Measurements from ENCODE around the gene MFSD6. TPM values are rescaled to one million over a fixed set of nuclear protein-coding genes. Genes with fewer than 3 reads are reported as not detected.

MFSD6 gene
- total and polyA plus RNA-seq, 5 donors from 2014 or later, result 24.0 to 67.1 (median 29.2) TPM

- no peak overlapping the region for H3K27ac ChIP-seq (ENCODE audit: insufficient read depth, low read length, poor library complexity, severe bottlenecking)
- H3K27me3 Mint-ChIP-seq, result no peaks in the 10 kb centered on the region
- H3K4me1 ChIP-seq (ENCODE audit: control insufficient read depth, insufficient read depth, low read length, poor library complexity, severe bottlenecking), result no peaks in the 10 kb centered on the region
- no peak for DNase-seq
- H3K9me3 Mint-ChIP-seq, result peaks cover 0 to 6% (median 2%) of the 10 kb centered on the region in 7 donors
- H3K4me1 Mint-ChIP-seq, result peaks cover 28 to 37% (median 29%) of the 10 kb centered on the region in 4 donors
- ATAC-seq (ENCODE audit: low read depth in 2 of 2), result no peak
- H3K4me3 ChIP-seq (ENCODE audit: low read depth, low read length), result no peak overlapping the region
- peaks cover 65% of the 10 kb centered on the region for H3K36me3 Mint-ChIP-seq
- peaks cover 43% of the 10 kb centered on the region for H3K36me3 ChIP-seq (ENCODE audit: control insufficient read depth, insufficient read depth, low read length)
- H3K4me3 Mint-ChIP-seq, result no peak overlapping the region
- no peaks in the 10 kb centered on the region for H3K9me3 ChIP-seq (ENCODE audit: control insufficient read depth in 2 of 2, low read length in 2 of 2)
- H3K27ac Mint-ChIP-seq, result peak overlapping the region; percentile 32 to 60 (median 49)
- H3K27me3 ChIP-seq (ENCODE audit: control insufficient read depth, insufficient read depth, low read length), result no peaks in the 10 kb centered on the region
Observed at GRCh38 chr2:190497428-190497827, 89.3 kb downstream of the MFSD6 start.

DNA sequence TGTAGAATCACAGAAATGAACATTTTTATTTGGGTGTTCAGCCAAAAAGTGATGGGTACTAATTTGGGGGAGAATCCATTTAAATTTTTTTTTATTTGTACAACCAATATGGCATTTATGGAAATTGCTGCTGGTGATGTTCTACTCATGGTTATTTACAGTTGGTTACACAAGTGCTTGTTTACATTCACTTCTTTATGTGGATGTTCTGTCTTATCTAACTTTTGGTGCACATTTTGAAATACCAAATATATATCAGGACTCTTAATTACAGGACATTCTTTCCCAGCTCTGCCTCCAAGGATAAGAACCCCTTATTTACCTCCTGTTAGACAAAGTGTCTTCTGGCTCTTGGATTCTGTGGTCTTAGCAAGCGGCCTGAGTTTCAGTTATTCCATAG is 91.1 kb downstream of the MFSD6 start:
- H3K27me3 ChIP-seq (ENCODE audit: control insufficient read depth, insufficient read depth, low read length), result no peaks in the 10 kb centered on the region
- no peaks in the 10 kb centered on the region for H3K9me3 ChIP-seq (ENCODE audit: control insufficient read depth in 2 of 2, low read length in 2 of 2)
- H3K36me3 Mint-ChIP-seq, result peaks cover 57% of the 10 kb centered on the region
- no peak overlapping the region for H3K27ac Mint-ChIP-seq
- H3K4me3 Mint-ChIP-seq, result no peak overlapping the region
- peaks cover 12 to 21% (median 19%) of the 10 kb centered on the region in 4 donors for H3K4me1 Mint-ChIP-seq
- no peaks in the 10 kb centered on the region for H3K27me3 Mint-ChIP-seq
- DNase-seq, result no peak
- H3K4me3 ChIP-seq (ENCODE audit: low read depth, low read length), result no peak overlapping the region
- peaks cover 57% of the 10 kb centered on the region for H3K36me3 ChIP-seq (ENCODE audit: control insufficient read depth, insufficient read depth, low read length)
- no peak for ATAC-seq (ENCODE audit: low read depth in 2 of 2)
- H3K4me1 ChIP-seq (ENCODE audit: control insufficient read depth, insufficient read depth, low read length, poor library complexity, severe bottlenecking), result no peaks in the 10 kb centered on the region
- peaks cover 0 to 2% (median 0%) of the 10 kb centered on the region in 7 donors for H3K9me3 Mint-ChIP-seq
- H3K27ac ChIP-seq (ENCODE audit: insufficient read depth, low read length, poor library complexity, severe bottlenecking), result no peak overlapping the region

DNA sequence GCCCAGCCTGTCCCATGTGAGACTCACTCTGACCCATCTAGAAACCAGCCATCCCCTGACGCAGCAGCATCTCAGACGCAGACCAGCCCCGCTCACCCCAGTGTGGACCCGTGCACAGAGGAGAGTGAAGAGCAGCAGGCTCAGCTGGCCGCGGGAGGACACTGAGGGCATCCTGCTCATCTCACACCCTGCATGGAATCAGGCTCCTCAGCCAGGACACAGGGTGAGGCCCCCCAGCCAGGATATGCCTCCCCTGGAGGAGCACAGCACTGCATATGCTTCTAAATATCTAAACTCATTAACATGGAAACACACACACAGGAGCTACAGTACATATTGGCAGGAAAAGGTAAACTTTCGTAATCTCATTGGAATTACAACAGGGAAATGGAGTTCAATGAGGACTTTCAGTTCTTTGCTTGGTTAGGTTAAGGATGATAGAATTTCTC is 91.9 kb downstream of the MFSD6 start:
- no peak overlapping the region for H3K4me3 ChIP-seq (ENCODE audit: low read depth, low read length)
- H3K27me3 Mint-ChIP-seq, result no peaks in the 10 kb centered on the region
- H3K4me1 ChIP-seq (ENCODE audit: control insufficient read depth, insufficient read depth, low read length, poor library complexity, severe bottlenecking), result no peaks in the 10 kb centered on the region
- peaks cover 0 to 2% (median 0%) of the 10 kb centered on the region in 7 donors for H3K9me3 Mint-ChIP-seq
- no peak overlapping the region for H3K27ac ChIP-seq (ENCODE audit: insufficient read depth, low read length, poor library complexity, severe bottlenecking)
- H3K27ac Mint-ChIP-seq, result no peak overlapping the region
- DNase-seq, result no peak
- no peaks in the 10 kb centered on the region for H3K27me3 ChIP-seq (ENCODE audit: control insufficient read depth, insufficient read depth, low read length)
- no peak overlapping the region for H3K4me3 Mint-ChIP-seq
- H3K9me3 ChIP-seq (ENCODE audit: control insufficient read depth in 2 of 2, low read length in 2 of 2), result no peaks in the 10 kb centered on the region
- peaks cover 57% of the 10 kb centered on the region for H3K36me3 Mint-ChIP-seq
- H3K4me1 Mint-ChIP-seq, result peaks cover 12 to 17% (median 12%) of the 10 kb centered on the region in 4 donors
- ATAC-seq (ENCODE audit: low read depth in 2 of 2), result no peak
- peaks cover 64% of the 10 kb centered on the region for H3K36me3 ChIP-seq (ENCODE audit: control insufficient read depth, insufficient read depth, low read length)

DNA sequence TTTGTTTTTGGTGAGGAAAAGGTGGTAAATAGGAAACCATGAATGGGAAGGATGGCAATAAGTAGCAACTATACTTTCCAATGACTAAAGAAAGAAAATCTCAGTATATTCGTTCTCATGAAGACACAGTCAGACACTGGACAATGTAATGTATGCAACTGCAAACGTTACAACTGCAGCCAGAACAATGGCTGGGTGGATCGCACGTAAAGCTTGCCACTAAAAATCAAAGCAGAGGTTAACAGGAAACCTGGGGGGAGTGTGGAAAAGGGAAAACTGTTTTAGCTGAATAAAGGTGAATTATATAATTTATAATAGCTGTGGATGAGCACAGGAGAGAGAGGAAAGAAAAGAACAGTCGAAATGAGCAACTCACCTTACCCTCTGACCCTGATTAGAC is 93.1 kb downstream of the MFSD6 start:
- DNase-seq (no peak), ATAC-seq (ENCODE audit: low read depth in 2 of 2) (no peak)
- H3K27ac Mint-ChIP-seq, result peak overlapping the region in 2 of 3 donors; percentile 19 to 70
- Histone ChIP-seq H3K4me1 (ENCODE audit: control insufficient read depth, insufficient read depth, low read length, poor library complexity, severe bottlenecking) (no peaks in the 10 kb centered on the region), H3K27me3 (ENCODE audit: control insufficient read depth, insufficient read depth, low read length) (no peaks in the 10 kb centered on the region), H3K27ac (ENCODE audit: insufficient read depth, low read length, poor library complexity, severe bottlenecking) (no peak overlapping the region), H3K36me3 (ENCODE audit: control insufficient read depth, insufficient read depth, low read length) (peaks cover 74% of the 10 kb centered on the region), H3K9me3 (ENCODE audit: control insufficient read depth in 2 of 2, low read length in 2 of 2) (no peaks in the 10 kb centered on the region), H3K4me3 (ENCODE audit: low read depth, low read length) (no peak overlapping the region)
- H3K27me3 Mint-ChIP-seq, result no peaks in the 10 kb centered on the region
- peaks cover 12 to 19% (median 13%) of the 10 kb centered on the region in 4 donors for H3K4me1 Mint-ChIP-seq
- peaks cover 57% of the 10 kb centered on the region for H3K36me3 Mint-ChIP-seq
- H3K4me3 Mint-ChIP-seq, result no peak overlapping the region
- no peaks in the 10 kb centered on the region for H3K9me3 Mint-ChIP-seq

GRCh38 chr2:190501702-190502407 is 93.7 kb downstream of the MFSD6 start:
- H3K27me3 Mint-ChIP-seq, result no peaks in the 10 kb centered on the region
- H3K9me3 Mint-ChIP-seq, result no peaks in the 10 kb centered on the region
- H3K36me3 Mint-ChIP-seq, result peaks cover 56% of the 10 kb centered on the region
- peaks cover 12 to 24% (median 13%) of the 10 kb centered on the region in 4 donors for H3K4me1 Mint-ChIP-seq
- H3K27ac Mint-ChIP-seq, result peak overlapping the region in 2 of 3 donors; percentile 14 to 79
- Histone ChIP-seq H3K4me1 (ENCODE audit: control insufficient read depth, insufficient read depth, low read length, poor library complexity, severe bottlenecking) (no peaks in the 10 kb centered on the region), H3K27me3 (ENCODE audit: control insufficient read depth, insufficient read depth, low read length) (no peaks in the 10 kb centered on the region), H3K9me3 (ENCODE audit: control insufficient read depth in 2 of 2, low read length in 2 of 2) (no peaks in the 10 kb centered on the region), H3K36me3 (ENCODE audit: control insufficient read depth, insufficient read depth, low read length) (peaks cover 81% of the 10 kb centered on the region), H3K4me3 (ENCODE audit: low read depth, low read length) (no peak overlapping the region), H3K27ac (ENCODE audit: insufficient read depth, low read length, poor library complexity, severe bottlenecking) (peak overlapping the region; percentile 25)
- ATAC-seq (ENCODE audit: low read depth in 2 of 2) (no peak), DNase-seq (no peak)
- H3K4me3 Mint-ChIP-seq, result no peak overlapping the region

DNA sequence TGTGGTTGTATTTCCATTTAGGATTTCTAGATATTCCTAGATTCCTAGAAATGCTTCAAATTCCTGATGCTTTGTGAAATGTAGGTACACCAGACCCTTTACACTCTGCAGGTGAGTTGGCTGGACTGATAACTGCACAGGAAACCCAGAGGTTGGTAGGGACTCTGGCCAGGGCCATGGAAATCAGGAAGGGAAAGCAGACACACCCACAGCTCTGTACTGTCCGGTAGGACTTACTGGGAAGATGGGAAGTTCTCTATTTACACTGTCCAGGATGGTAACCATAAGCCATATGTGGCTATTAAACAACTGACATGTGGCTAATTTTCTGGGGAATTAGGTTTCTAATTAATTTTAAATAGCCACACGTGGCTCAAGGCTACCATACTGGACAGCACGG is 94.9 kb downstream of the MFSD6 start:
- no peaks in the 10 kb centered on the region for H3K9me3 Mint-ChIP-seq
- Histone ChIP-seq H3K9me3 (ENCODE audit: control insufficient read depth in 2 of 2, low read length in 2 of 2) (no peaks in the 10 kb centered on the region), H3K36me3 (ENCODE audit: control insufficient read depth, insufficient read depth, low read length) (peaks cover 81% of the 10 kb centered on the region), H3K27me3 (ENCODE audit: control insufficient read depth, insufficient read depth, low read length) (no peaks in the 10 kb centered on the region), H3K27ac (ENCODE audit: insufficient read depth, low read length, poor library complexity, severe bottlenecking) (no peak overlapping the region), H3K4me3 (ENCODE audit: low read depth, low read length) (no peak overlapping the region), H3K4me1 (ENCODE audit: control insufficient read depth, insufficient read depth, low read length, poor library complexity, severe bottlenecking) (no peaks in the 10 kb centered on the region)
- peaks cover 11 to 24% (median 13%) of the 10 kb centered on the region in 4 donors for H3K4me1 Mint-ChIP-seq
- ATAC-seq (ENCODE audit: low read depth in 2 of 2), result no peak
- no peak for DNase-seq
- H3K36me3 Mint-ChIP-seq, result peaks cover 52% of the 10 kb centered on the region
- peak overlapping the region in 2 of 3 donors; percentile 31 to 79 for H3K27ac Mint-ChIP-seq
- peak overlapping the region in 1 of 4 donors; percentile 53 for H3K4me3 Mint-ChIP-seq
- no peaks in the 10 kb centered on the region for H3K27me3 Mint-ChIP-seq

DNA sequence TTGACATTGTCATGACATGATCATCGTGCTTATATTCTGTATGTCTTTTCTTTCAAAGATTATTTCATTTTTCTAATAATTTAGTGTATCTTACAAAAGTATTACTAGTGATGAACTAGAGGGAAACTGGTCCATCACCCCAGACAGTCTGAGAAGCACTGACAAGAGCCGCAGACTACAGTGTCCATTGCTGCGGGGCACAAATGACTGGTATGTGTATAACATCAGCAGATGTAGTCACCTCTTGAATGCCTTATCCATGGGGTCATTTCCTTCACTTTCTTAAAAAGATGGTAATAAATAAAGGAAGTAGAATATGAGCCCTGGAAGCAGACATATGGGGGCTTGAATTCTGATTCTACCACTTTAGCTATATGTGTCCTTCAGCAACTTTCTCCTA is 96.8 kb downstream of the MFSD6 start:
- DNase-seq (no peak), ATAC-seq (ENCODE audit: low read depth in 2 of 2) (no peak)
- Histone ChIP-seq H3K4me3 (ENCODE audit: low read depth, low read length) (no peak overlapping the region), H3K4me1 (ENCODE audit: control insufficient read depth, insufficient read depth, low read length, poor library complexity, severe bottlenecking) (no peaks in the 10 kb centered on the region), H3K27me3 (ENCODE audit: control insufficient read depth, insufficient read depth, low read length) (no peaks in the 10 kb centered on the region), H3K27ac (ENCODE audit: insufficient read depth, low read length, poor library complexity, severe bottlenecking) (no peak overlapping the region), H3K36me3 (ENCODE audit: control insufficient read depth, insufficient read depth, low read length) (peaks cover 84% of the 10 kb centered on the region), H3K9me3 (ENCODE audit: control insufficient read depth in 2 of 2, low read length in 2 of 2) (no peaks in the 10 kb centered on the region)
- no peaks in the 10 kb centered on the region for H3K9me3 Mint-ChIP-seq
- peaks cover 12 to 20% (median 13%) of the 10 kb centered on the region in 4 donors for H3K4me1 Mint-ChIP-seq
- H3K36me3 Mint-ChIP-seq, result peaks cover 48% of the 10 kb centered on the region
- no peak overlapping the region for H3K4me3 Mint-ChIP-seq
- peak overlapping the region in 1 of 3 donors; percentile 11 for H3K27ac Mint-ChIP-seq
- H3K27me3 Mint-ChIP-seq, result no peaks in the 10 kb centered on the region

DNA sequence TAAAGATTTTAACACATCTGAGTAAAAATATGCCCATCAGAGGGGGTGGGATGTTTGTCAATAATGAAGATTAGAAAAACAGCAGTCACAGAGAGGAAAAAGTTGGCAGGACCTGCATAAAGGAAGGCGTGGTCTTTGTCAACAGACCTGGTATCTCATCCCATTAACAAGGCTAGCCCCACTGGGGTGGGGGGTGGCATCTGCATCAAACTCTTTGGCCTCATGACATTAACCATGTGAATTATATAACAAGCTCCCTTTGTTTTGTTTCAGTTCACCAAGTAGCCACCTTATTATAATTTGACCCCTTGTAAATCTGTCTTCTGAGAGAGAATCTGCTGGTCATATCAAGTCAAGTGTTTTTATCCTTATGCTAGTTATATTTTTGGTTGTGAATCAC is 97.5 kb downstream of the MFSD6 start:
- Mint-ChIP-seq H3K4me1 (peaks cover 11 to 20% (median 13%) of the 10 kb centered on the region in 4 donors), H3K9me3 (no peaks in the 10 kb centered on the region), H3K27me3 (no peaks in the 10 kb centered on the region), H3K36me3 (peaks cover 48% of the 10 kb centered on the region), H3K4me3 (no peak overlapping the region), H3K27ac (peak overlapping the region in 2 of 3 donors; percentile 27 to 78)
- no peak overlapping the region for H3K27ac ChIP-seq (ENCODE audit: insufficient read depth, low read length, poor library complexity, severe bottlenecking)
- no peak for DNase-seq
- H3K36me3 ChIP-seq (ENCODE audit: control insufficient read depth, insufficient read depth, low read length), result peaks cover 83% of the 10 kb centered on the region
- H3K9me3 ChIP-seq (ENCODE audit: control insufficient read depth in 2 of 2, low read length in 2 of 2), result no peaks in the 10 kb centered on the region
- ATAC-seq (ENCODE audit: low read depth in 2 of 2), result no peak
- H3K4me3 ChIP-seq (ENCODE audit: low read depth, low read length), result no peak overlapping the region
- H3K4me1 ChIP-seq (ENCODE audit: control insufficient read depth, insufficient read depth, low read length, poor library complexity, severe bottlenecking), result no peaks in the 10 kb centered on the region
- H3K27me3 ChIP-seq (ENCODE audit: control insufficient read depth, insufficient read depth, low read length), result no peaks in the 10 kb centered on the region

Data from CD4-positive, CD25-positive, alpha-beta regulatory T cell (primary cell).